ENCODE measurements around the gene RAB7B.

The RAB7B gene

GRCh38 chr1:205950280-205950679, 52.9 kb downstream of the RAB7B start:
- DNase-seq (ENCODE audit: low spot score): peak; percentile 32
- FAIRE-seq: no peak

DNA sequence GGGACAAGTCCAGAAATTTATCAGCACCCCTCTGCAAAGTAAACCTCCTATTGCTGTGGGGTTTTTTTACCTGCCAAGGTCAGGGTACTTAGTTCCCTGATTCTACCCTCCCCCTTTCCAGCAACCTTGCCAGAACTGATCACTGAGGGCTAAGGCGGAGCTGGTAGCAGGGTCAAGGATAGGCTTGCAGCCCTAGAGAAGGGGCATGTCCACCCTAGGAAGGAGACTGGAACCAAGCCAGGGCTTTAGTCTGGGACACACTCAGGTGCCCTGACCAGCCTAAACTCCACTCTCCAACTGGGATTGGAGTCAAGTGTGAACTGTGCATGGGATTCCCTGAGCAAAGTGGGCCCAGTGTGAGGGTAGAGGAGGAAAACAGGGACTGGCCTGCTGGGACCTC, 53.4 kb downstream of the RAB7B start:
- DNase-seq (ENCODE audit: low spot score) (no peak), FAIRE-seq (no peak)

DNA sequence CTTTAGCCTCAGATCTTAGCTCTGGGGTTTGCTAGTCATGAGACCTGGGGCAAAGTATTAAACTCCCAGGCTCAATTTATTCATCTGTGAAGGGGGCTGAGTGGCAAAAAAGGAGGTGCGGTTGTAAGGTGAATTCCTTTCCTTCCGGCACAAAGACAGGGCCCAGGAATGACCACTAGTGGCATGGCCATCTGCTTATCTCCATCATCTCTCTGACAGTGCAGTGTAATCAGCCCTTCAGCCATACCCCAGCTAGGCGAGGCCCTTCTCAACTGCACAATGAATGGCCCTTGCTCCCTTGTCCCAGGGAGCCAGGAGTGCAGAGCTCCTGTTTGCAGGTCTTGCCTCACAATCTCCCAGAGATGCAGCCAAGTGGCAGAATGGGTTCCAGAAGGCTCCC, 54.3 kb downstream of the RAB7B start:
- FAIRE-seq (no peak), DNase-seq (ENCODE audit: low spot score) (no peak)

- no peak for FAIRE-seq
- DNase-seq (ENCODE audit: low spot score): no peak
These were observed 55.2 kb downstream of the RAB7B start for GRCh38 chr1:205948039-205948438.

GRCh38 chr1:205947024-205947423, 56.2 kb downstream of the RAB7B start:
- FAIRE-seq (no peak), DNase-seq (ENCODE audit: low spot score) (no peak)

DNA sequence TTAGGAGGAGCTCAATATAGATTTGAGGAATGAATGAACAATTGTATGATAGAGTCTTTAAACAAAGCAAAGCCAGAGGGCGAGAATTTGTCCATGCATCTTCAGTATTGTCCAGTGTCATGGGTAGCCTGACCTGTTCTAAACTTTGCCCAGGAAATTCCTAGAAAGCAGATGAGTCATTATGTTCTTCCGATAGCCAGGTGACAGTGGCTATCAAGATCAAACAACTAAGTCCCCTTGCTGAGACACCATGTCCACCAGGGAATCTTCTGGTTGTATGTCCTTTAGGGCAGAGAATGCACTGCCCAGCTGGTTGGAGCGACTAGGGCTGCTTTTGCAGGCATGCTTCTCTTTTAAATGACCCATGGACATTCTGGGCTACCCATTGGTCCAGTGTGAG, 58.1 kb downstream of the RAB7B start:
- no peak for FAIRE-seq

GRCh38 chr1:205944525-205944924, 58.7 kb downstream of the RAB7B start:
- no peak for FAIRE-seq
- no peak for DNase-seq (ENCODE audit: low spot score)

More for the DNA sequence above, 58.1 kb downstream of the RAB7B start:
- DNase-seq (ENCODE audit: low spot score): no peak

DNA sequence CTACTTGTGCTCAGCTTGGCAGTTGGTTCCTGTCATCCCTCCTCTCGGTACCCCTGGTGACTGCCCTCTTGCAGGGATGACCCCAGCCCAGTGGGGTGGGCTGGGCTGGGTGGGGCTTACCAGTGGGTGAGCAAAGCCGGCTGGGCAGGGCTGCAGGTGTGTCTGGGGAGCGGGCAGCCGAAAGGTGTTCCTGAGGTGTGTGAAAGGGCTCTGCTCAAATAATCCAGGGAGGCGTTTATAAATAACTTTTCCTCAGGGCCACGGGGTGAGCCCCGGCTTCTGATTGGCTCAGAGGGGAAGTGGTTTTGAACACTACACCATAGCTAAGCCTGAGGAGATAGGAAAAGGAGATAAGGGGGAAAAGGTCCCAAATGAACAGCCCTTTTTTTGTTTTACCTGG, 60.0 kb downstream of the RAB7B start, which contains the start of gene SLC26A9:
Gene SLC26A9, minus strand, starts transcription at position 212 of the 400 bp plus-strand sequence. CDS start 7,636 bp downstream, outside the sequence.
- FAIRE-seq (no peak), DNase-seq (ENCODE audit: low spot score) (no peak)

- DNase-seq (ENCODE audit: low spot score) (no peak), FAIRE-seq (no peak)
These were observed 60.5 kb downstream of the RAB7B start for GRCh38 chr1:205942631-205943159.

GRCh38 chr1:205940710-205941109, 62.5 kb downstream of the RAB7B start:
- FAIRE-seq (no peak), DNase-seq (ENCODE audit: low spot score) (no peak)

DNA sequence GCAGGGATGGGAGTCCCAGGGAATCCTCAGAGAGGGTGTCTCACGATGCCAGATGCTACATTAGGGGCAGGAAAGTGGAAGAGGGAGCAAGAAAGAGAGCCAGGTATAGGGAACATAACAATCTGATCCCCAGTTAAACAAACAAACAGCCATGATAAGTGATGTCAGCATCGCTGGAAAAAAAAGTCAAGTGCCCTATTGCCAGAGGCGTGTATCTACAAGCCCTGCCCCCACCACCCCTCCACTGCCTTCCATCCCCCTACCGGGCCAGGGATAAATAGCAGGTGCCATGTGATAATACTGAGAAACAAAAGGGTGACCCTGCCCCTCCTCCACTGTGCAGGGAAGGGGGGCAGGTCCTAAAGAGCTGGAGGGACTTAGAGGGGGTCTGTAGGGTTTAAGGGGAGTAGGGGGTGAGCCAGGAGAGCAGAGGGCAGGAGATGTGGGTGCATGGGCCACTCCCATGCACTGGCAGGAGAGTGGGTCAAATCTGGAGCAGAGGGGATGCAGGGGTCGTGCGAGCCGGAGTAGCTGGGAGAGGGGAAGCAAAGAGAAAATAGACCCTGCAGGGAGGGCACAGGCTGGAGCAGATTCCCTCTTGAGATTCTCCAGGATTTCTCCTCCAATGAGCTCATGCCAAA, 63.4 kb downstream of the RAB7B start:
- DNase-seq (ENCODE audit: low spot score) (peak; percentile 45), FAIRE-seq (peak; percentile 59)

DNA sequence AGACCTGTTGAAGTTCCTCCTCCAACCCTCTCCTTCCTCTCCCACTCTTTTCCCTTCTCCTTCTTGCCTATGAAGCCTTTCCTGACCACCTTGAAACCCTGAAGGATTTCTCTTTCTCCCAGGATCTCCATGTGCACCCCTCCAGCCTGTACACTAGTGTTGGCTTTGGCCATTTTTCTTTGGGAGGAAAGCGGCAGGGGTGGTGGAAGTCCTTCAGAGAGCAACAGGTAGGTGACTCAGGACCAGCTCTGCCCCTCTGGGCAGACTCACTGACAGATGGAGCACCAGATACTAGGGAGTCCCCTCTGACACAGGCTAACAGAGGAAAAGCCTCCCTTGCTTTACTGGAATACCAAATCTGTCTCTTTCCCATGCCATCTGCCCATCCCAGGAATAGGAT, 64.5 kb downstream of the RAB7B start:
- FAIRE-seq (no peak), DNase-seq (ENCODE audit: low spot score) (no peak)

- FAIRE-seq: no peak
These were observed 66.2 kb downstream of the RAB7B start for GRCh38 chr1:205936846-205937586.

GRCh38 chr1:205936311-205936710, 66.9 kb downstream of the RAB7B start:
- FAIRE-seq (no peak), DNase-seq (ENCODE audit: low spot score) (no peak)

More at GRCh38 chr1:205936846-205937586, 66.2 kb downstream of the RAB7B start:
- peak; percentile 78 for DNase-seq (ENCODE audit: low spot score)

DNA sequence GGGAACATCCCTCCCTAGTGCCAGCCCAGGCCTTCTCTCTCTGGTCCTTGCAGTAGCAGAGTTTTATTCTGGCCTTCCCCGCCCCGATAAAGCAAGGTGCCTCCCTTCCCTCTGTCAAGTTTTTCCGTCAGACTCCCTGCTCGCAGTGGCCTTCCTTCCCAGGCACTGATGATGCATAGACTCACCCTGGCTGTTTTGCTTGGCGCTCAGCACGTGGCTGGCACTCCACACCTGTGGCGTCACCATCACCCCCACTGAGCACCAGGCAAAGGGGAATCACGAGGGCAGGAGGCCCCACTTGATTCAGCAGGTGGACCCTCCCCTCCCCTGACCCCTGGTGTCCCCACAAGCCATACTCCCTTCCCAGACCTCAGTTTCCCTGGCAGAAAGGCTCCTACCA, 67.3 kb downstream of the RAB7B start:
- no peak for FAIRE-seq
- no peak for DNase-seq (ENCODE audit: low spot score)

- FAIRE-seq: no peak
These were observed 68.4 kb downstream of the RAB7B start for GRCh38 chr1:205934788-205935187.

DNA sequence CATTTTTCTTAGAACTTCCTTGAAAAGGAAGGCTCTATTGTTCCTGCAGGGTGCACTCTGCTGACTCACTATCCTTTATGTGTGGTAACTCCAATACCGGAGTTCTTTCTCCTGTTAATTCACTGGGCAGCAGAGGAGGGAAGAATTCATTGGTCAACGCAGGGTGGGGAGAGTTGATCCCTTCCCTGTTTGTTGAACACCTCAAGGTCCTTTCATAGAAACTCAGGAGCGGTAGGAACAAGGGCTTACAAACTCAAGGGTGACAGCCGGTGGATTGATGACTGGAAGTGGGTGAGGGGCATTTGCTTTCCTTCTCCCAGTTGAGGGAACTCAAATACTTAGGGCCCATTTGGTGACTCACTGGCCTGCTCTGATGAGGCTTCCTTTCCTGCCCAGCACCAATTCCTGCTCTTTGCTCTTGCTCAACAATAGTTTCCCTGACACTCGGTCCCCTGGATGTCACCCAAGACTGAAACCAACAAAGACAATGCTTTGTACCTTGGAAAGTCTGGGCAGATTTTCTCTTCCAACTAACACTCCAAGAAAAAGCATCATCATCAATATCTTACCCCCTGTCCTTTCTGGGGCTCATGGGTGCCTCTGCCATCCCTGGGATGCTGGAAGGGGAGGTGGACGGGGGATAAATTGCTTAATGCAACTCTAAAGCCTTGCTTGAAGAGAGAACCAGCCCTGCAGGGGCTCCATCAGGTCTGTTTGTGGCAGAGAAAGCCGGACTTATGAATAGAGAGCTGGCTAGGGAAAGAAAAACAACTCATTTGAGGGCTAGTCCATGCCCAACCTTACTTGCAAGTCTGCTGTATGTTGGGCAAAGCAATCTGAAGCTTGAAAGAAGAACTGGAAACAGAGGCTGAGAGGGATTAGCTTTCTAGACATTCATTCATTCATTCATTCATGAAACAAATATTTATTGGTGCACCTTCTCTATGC, 69.2 kb downstream of the RAB7B start:
- DNase-seq (ENCODE audit: low spot score): peak; percentile 80
- FAIRE-seq: no peak

More at GRCh38 chr1:205934788-205935187, 68.4 kb downstream of the RAB7B start:
- no peak for DNase-seq (ENCODE audit: low spot score)

DNA sequence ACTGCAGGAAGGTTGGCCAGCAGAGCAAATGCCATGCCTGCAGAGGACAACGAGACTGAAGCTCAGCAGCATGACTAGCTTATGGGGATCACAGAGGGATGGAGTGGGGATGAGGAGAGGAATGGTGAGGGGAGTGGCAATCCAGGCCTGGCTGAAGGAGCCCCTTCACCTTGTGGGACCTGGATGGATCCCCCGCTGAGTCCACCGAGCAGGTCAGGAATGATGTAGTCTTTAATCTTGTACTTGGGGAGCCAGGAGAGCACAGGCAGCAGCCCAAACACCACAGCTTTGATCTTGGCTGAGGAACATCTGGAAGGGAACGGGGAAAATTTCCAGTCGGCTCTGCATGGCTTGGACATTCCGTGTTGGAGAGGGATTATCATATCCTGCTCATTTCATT, 70.4 kb downstream of the RAB7B start:
- FAIRE-seq (no peak), DNase-seq (ENCODE audit: low spot score) (no peak)

GRCh38 chr1:205930799-205931281, 72.4 kb downstream of the RAB7B start:
- FAIRE-seq: no peak
- DNase-seq (ENCODE audit: low spot score): no peak

DNA sequence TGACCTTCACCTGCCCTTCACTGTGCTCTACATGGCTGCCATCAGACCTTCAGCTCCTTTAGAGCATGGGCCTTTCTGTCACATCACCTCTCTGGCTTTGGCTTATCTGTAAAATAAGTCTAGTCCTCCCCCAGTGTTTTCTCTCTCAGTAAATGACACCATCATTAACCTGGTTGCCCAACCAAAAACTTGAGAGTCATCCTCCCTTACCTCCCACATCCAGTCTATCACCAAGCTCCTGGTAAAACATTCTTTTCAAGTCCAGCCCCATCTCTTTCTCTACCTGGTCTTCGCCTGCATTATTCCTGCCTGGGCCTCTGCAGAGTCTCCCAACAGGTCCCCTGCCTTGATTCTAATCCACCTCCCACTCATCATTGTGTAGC, 73.0 kb downstream of the RAB7B start:
- DNase-seq (ENCODE audit: low spot score) (no peak), FAIRE-seq (no peak)

DNA sequence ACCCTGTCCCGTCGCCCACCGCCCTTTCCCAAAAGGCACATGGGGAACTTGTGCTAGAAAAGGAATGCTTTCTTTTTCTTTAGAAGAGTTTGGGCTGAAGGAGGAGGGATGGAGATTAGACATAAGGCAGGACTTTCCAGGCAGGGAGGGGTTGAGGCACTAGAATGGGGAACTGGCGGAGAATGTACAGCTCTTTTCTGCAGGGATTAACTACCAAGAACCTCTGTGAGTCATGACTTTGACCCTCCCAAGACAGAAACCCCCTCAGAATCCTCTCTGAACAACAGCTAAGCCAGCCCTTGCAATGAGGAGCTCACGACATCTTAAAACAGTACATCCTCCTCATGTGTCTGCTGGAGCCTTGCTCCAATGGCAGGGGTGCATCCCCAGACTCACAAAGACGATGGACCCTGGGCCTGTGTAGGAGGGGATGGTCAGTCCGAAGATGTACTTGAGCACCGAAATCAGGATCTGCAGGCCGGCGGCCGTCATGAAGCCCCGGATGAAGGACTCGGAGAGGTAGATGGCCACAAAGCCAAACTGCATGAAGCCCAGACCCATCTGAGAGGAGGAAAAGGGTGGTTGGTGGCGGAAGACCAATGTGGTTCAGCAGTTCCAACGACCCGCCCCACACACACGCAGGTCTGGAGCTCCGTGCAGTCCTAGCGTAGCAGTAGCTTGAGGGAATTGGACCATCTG, 73.5 kb downstream of the RAB7B start:
- no peak for FAIRE-seq
- no peak for DNase-seq (ENCODE audit: low spot score)

All from urothelium cell line (cell line).